Hematopoietic multipotent progenitor cell treated with erythropoietin and hydrocortisone succinate and interleukin-3 and kit ligand, for 4 days (in vitro differentiated cells): ENCODE data around the gene CLTCL1.
A peak's percentile ranks its signal among the peaks of the same experiment; 100 is the strongest.

ENCODE experiments used
- DNase-seq: peaks from one replicate; pipeline ENCODE4 v3.0.0-alpha.2; 2015

The CLTCL1 gene

DNA sequence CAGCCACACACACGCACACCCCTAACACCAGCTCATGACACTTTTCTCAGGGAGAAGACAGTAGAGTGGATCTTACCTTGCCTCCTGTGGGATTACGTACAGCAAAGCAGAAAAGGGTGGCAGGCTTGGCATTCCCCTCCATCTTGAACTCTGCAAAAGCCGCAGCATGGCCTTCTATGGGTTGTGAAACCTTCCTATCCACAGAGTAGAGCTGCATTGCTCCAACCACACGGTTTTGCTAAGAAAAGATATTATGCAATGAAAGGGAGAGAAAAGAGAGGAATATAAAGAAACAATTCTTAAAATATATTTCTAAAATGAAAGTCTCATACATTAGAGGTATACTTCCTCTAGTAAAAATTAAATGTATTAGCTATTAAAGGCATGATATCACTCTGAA is 48.8 kb downstream of the CLTCL1 start:
- no peak for DNase-seq

GRCh38 chr22:19241593-19241906 is 50.0 kb downstream of the CLTCL1 start:
- no peak for DNase-seq

DNA sequence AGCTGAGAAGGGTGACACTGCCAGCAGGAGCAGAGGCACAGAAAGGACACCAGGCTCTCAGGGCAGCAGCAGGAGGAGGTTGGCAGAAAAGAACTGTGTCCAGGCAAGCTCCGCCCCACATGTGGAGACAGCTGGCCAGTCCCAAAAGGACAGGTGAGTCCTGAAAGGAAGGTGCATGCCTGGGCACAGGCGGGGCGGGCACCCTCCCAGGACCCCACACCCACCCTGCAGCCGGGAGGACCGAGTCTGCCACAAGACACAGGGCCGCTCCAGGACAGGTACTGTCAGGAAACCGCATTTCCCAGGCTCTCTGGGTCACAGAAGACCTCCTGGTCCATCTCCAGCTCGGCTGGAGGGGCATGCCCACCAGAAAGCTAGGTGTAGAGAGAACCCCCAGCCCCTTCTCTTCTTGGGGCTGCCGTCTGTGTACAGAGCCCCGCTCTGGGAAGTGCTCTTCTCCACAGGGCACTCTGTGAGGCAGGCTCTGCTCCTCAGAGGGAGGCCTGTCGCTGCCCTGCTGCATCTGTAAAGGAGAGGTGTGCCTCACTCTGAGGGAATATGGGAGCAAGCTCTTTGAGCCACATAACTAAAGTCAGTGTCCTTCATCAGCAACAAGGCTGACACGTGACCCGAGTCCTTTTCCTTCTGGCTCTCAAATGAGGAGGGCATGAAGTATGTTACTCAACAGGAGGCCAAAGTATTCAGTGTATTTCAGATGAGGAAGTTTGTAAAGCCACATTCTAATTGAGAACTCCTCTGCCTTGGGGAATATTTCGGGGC is 50.5 kb downstream of the CLTCL1 start:
- DNase-seq, result peak; percentile 7

DNA sequence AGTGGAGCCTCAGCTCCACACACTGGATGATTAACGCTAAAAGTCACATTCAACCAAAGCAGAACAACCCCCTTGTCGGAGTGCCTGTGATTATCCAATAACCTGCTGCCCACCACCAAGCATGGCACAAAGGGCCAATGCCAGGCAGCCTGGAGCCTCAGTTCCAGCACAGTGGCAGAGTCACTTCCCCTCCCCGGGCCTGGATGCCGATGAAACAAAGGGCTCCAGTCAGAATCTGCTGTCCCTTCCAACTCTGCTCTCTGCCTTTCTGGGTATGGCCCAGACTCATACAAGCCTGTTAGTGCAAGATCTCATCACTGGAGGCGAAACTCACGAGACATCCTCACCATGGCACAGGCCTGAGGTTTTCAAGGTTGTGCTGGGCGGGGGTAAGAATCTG is 52.1 kb downstream of the CLTCL1 start:
- no peak for DNase-seq

GRCh38 chr22:19238900-19239299 is 52.6 kb downstream of the CLTCL1 start:
- no peak for DNase-seq

- no peak for DNase-seq
Observed at GRCh38 chr22:19235874-19236273, 55.6 kb downstream of the CLTCL1 start.

GRCh38 chr22:19234126-19234896 is 57.2 kb downstream of the CLTCL1 start:
- no peak for DNase-seq

DNA sequence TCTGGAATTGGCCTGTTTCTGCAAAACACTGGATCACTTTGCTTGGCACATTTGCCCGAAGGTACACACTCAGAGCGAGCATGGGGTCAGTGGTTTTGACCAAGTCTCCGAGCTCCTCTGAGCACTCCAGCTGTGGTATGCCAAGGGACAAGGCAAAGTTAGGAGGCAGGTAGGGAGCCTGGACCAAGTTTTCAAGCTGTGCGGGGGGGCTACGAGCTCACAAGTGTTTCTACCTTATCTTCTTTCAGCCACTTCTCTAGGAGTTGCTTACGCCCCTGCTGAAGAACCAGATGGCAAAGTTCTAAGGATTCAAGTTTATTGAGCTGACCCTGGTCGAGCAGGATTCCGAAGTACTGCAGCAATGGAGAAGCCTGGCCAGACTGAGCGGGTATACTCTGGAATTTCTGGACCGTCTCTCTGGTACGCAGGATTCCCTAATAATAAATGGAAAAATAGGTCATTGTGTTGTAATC is 58.3 kb downstream of the CLTCL1 start:
- no peak for DNase-seq

DNA sequence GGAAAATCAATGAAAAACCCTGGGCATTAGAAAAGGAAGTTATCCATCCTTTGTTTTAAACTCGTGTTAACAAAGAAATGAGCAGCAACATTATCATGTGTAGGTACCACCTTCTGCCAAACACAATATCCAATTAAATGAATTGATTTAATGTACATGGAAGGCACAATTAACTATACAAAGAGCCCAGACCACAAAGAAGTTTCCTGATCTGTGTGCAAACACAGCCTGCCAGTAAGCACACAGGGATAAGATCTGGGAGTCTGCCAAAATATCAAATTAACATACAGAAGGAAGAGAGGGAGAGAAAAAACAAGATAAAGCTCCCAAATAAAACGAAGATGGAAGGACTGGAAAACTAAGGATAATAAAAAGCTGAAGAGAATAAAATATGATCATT is 58.9 kb downstream of the CLTCL1 start:
- DNase-seq, result no peak

DNA sequence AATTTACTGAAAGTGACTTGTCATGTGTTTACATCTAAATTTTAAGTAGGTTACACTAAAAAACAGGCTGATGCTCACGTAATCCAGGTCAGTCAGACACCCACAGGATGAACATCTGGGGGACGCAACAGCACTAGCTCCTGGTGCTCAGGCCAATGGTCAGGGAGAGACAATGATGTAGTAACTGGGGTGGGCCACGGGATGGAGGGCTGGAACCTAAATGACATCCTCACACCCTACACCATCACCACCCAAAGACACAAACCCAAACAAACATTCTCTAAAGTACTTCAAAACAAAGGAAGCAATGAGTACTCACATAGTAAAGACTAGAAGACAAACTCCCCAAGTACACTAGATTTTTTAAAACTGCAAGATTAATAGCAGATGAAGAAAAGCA is 59.5 kb downstream of the CLTCL1 start:
- DNase-seq, result no peak

DNA sequence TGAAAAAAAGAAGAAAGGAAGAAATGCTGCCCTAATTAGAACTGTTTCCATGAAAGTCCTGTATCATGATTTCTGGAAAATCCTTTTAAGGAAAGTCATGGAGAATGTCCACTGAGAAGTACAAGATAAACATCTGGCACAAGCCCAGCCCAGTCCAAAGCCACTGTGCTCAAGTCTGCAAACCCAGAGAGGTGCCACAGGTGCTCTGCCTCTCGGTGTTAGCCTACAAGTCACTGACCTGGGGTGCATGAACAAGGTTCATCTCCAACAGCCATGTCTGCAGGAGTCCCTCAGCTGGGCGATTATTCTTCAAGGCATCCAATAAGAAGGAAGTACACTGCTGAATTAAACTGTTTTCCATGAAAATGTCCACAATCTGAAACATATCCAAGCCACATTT is 61.9 kb downstream of the CLTCL1 start:
- no peak for DNase-seq

DNA sequence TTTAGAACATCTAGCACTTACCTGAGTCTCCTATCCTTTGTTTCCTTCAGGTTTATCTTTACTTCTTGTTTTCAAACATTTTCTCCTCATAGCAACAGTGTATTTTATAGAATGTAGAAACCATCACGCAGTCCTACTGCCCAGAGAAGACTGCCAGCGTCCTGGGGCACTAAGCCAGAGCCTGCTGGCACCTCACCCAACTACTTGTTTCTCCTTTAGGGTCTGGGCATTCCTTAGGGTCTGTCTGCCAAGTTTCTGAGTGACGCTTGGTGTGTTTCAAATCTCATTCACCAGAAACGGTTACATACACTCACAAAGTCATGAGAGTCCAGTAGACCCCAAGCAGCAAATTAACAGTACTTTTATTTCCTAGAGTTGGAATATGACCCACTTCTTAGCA is 63.3 kb downstream of the CLTCL1 start:
- DNase-seq, result no peak

GRCh38 chr22:19226428-19226827 is 65.1 kb downstream of the CLTCL1 start:
- no peak for DNase-seq

DNA sequence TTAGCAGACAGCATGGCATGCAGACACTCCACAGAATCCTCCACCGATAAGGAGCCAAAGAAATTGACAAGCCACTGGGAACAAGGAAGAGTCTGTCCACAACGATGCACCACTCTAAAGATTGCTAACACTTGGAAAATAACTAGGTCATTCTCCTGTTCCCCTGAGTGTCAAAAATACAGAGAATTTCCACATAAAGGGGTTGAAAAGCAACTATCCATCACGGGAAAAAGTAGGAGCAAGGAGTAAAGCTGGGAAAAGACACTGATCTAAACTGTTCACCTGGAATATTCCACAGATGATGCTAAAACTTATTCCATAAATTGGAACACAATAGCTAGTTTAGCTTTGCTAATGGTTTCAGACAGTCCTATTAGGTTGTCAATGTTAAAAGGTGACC is 66.0 kb downstream of the CLTCL1 start:
- DNase-seq, result no peak

DNA sequence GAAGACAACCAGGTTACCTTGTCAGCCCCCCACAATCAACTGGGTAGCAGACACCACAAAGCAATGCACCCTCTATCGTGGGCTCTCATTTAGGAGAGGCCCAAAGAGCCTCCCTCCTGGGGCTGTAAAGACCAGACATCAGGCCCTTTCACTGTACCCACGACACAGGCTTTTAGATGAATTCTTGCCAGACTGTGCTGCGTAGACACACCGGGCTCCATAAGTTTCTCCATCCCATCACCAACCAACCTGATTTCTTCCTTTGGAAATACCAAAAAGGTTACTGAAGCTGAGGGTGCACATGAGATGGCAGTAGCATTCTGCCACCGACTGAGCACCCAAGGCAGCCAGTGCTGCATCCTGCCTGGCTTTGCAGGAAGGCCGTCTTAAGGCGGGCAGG is 66.5 kb downstream of the CLTCL1 start:
- DNase-seq, result no peak

DNA sequence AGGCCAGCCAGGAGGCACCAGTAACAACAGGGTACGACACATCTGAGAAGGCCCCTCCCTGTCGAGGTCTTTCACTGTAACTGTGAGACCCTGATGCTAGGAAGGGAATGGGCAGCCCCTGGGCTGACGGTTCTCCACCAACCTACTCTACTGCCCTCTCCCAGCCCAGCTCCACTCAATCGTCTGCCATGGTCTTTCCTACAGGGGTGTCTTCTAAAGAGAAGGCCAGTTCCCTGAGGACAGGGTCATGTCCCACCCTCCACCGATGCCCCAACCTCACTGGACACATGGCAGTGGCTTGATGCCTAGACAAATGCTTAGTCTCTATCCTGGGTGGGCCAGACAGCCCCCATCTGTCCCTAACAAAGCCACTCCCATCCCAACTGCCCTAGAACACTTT is 67.0 kb downstream of the CLTCL1 start:
- no peak for DNase-seq

- no peak for DNase-seq
Observed at GRCh38 chr22:19223617-19224016, 67.9 kb downstream of the CLTCL1 start.

DNA sequence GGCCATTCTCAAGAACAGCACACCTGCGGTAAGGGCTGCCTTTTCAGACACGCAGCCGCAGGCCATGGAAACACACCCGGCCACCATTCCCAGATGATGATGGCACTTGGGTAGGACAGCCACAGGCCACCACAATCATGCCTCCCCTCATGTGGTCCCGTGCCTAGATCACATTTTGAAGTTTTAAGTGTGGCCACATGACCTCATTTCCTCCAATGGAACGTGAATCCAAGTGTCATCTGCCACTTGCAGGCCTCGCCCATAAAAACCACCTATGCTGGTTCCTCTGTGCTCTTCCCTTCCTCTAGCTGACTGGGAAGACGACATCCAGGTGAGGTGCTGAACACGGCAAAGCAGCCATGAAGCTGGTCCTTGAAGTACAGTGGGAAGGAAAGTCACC is 68.4 kb downstream of the CLTCL1 start:
- no peak for DNase-seq

- DNase-seq, result no peak
Observed at GRCh38 chr22:19222242-19223005, 69.1 kb downstream of the CLTCL1 start.

DNA sequence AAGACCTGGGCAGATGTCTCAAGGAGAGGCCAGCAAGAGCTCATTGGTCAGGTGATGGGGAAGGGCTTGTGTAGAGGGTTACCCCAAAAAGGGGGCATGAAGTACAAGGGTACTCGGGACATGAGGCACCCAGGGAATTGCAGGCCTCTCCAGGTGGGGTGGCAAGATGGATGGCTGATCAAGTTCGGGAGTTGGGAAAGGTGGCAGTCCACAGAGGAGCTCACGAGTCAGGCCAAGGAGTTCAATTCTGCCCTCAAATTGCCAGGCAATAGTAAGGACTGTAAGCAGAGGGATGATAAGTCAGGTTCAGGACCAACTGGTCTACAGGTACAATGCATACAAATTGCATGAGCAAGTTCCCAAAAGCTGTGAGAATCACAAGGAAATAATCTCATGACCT is 70.7 kb downstream of the CLTCL1 start:
- DNase-seq, result no peak

DNA sequence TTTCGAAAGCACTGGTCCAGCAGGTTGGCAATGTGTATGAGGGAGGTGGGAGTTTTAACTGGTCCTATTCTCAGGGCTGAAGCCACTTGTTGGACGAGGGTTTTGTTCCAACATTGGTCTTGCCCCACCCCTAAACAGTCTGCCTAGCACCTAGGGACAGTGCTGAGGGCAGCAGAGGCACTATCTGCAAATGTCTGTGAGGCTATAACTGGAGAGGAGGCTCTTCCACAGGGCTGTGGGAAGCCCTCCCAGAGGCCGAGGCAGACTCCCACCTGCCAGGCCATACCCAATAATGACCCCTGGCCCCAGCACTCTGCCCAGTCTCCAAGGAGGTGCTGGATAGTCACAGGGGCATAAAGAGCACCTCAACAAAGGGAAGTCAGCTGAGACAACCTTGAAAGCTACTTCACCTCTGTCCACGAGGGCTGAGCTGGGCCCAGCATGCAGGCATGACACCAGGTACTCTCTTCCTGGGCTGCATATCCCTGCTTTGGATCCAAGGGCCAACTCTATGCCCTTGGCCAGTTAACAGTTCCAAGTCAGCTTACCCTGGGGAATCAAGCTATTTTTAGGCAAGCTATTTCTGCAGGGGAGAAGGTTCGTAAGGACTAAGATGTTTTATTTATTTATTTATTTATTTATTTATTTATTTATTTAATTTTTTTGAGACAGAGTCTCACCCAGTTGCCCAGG is 72.8 kb downstream of the CLTCL1 start:
- DNase-seq, result no peak

DNA sequence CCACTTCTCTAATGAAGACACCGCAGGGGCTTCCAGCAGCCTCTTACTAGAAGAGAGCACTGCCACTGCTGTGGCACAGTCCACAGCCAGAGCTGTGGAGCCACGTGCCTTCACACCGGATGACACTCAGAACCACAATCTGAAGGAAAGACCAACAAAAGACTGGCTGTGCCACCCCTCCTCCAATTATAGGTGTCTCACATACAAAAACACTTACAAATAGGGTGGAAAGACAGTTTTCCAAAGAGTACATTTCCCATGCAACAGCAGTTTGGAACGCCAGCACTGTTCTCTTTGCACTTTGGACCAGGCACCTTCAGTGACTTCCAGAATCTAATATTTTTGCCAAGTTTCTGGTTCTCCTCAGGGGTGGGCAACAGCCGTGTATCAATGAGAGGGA is 74.9 kb downstream of the CLTCL1 start:
- DNase-seq, result no peak

DNA sequence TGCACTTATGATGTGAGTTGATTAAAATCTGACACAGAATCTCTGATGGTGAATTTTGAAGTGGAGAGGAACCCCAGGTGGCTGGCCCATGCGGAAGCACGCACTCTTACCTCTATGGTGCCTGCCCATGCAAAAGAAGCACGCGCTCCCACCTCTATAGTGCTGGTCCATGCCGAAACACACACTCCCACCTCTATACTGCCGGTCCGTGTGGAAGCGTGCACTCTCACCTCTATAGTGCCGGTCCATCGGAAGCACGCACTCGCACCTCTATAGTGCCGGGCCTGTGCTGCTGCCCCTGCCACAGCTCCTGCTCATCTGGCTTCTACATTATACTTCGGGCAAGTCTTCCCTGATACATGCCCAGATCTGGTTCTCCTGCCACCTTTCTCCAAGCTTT is 76.2 kb downstream of the CLTCL1 start:
- no peak for DNase-seq
